Measurements from ENCODE around the gene FIG4. TPM values are rescaled to one million over a fixed set of nuclear protein-coding genes. Genes with fewer than 3 reads are reported as not detected.

FIG4 gene
- total and polyA plus RNA-seq, 2 donors (not counting 1 experiment from before 2014, with no cell fraction given), result 21.1 to 38.3 TPM

- Histone ChIP-seq H3K79me2 (ENCODE audit: control insufficient read depth, insufficient read depth, low read length) (no peaks in the 10 kb centered on the region), H3K9me3 (ENCODE audit: control insufficient read depth, insufficient read depth, low read depth, low read length) (no peaks in the 10 kb centered on the region), H3K4me3 (replicated peaks in 1 of 4; ENCODE audit: control extremely low read depth in 1 of 4, insufficient read depth in 1 of 4, low read depth in 3 of 4, low read length in 4 of 4) (no peak overlapping the region), H3K36me3 (ENCODE audit: control insufficient read depth, insufficient read depth, low read length) (no peaks in the 10 kb centered on the region), H3K27me3 (ENCODE audit: control insufficient read depth, insufficient read depth, low read length) (no peaks in the 10 kb centered on the region), H3K27ac (ENCODE audit: insufficient read depth, low read length) (no peak overlapping the region), H2AFZ (ENCODE audit: low read length) (no peak overlapping the region), H3K4me1 (ENCODE audit: control insufficient read depth, extremely low read depth, insufficient read depth, low read length) (no peaks in the 10 kb centered on the region), H3K9ac (ENCODE audit: insufficient read depth, low read length) (no peak overlapping the region), H4K20me1 (ENCODE audit: control insufficient read depth, extremely low read depth, insufficient read depth, low read length) (no peaks in the 10 kb centered on the region), H3K4me2 (ENCODE audit: extremely low read depth, insufficient read depth, low read length) (no peak overlapping the region)
- no peak for DNase-seq (ENCODE audit: low read depth in 2 of 2)
- TF ChIP-seq EZH2 (IDR thresholded peaks at IDR 0.05; ENCODE audit: low read length, missing control alignments) (no peak), CTCF (conservative IDR thresholded peaks at IDR 0.05 in 1 of 2, IDR thresholded peaks at IDR 0.05 in 1 of 2; ENCODE audit: low read depth in 1 of 2, low read length in 2 of 2) (no peak)
Measured at GRCh38 chr6:109870089-109870410, 179.0 kb downstream of the FIG4 start.

GRCh38 chr6:109872549-109872948 is 181.5 kb downstream of the FIG4 start:
- H3K27ac ChIP-seq (ENCODE audit: insufficient read depth, low read length), result no peak overlapping the region
- H3K9ac ChIP-seq (ENCODE audit: insufficient read depth, low read length), result no peak overlapping the region
- no peak for DNase-seq (ENCODE audit: low read depth in 2 of 2)
- H3K4me3 ChIP-seq (replicated peaks in 1 of 4; ENCODE audit: control extremely low read depth in 1 of 4, insufficient read depth in 1 of 4, low read depth in 3 of 4, low read length in 4 of 4), result no peak overlapping the region
- no peak overlapping the region for H2AFZ ChIP-seq (ENCODE audit: low read length)
- H4K20me1 ChIP-seq (ENCODE audit: control insufficient read depth, extremely low read depth, insufficient read depth, low read length), result no peaks in the 10 kb centered on the region
- no peaks in the 10 kb centered on the region for H3K4me1 ChIP-seq (ENCODE audit: control insufficient read depth, extremely low read depth, insufficient read depth, low read length)
- H3K36me3 ChIP-seq (ENCODE audit: control insufficient read depth, insufficient read depth, low read length), result no peaks in the 10 kb centered on the region
- no peaks in the 10 kb centered on the region for H3K9me3 ChIP-seq (ENCODE audit: control insufficient read depth, insufficient read depth, low read depth, low read length)
- H3K79me2 ChIP-seq (ENCODE audit: control insufficient read depth, insufficient read depth, low read length), result no peaks in the 10 kb centered on the region
- no peak overlapping the region for H3K4me2 ChIP-seq (ENCODE audit: extremely low read depth, insufficient read depth, low read length)
- no peaks in the 10 kb centered on the region for H3K27me3 ChIP-seq (ENCODE audit: control insufficient read depth, insufficient read depth, low read length)
- TF ChIP-seq CTCF (conservative IDR thresholded peaks at IDR 0.05 in 1 of 2, IDR thresholded peaks at IDR 0.05 in 1 of 2; ENCODE audit: low read depth in 1 of 2, low read length in 2 of 2) (no peak), EZH2 (IDR thresholded peaks at IDR 0.05; ENCODE audit: low read length, missing control alignments) (no peak)

- no peaks in the 10 kb centered on the region for H3K4me1 ChIP-seq (ENCODE audit: control insufficient read depth, extremely low read depth, insufficient read depth, low read length)
- no peaks in the 10 kb centered on the region for H4K20me1 ChIP-seq (ENCODE audit: control insufficient read depth, extremely low read depth, insufficient read depth, low read length)
- no peaks in the 10 kb centered on the region for H3K27me3 ChIP-seq (ENCODE audit: control insufficient read depth, insufficient read depth, low read length)
- TF ChIP-seq CTCF (conservative IDR thresholded peaks at IDR 0.05 in 1 of 2, IDR thresholded peaks at IDR 0.05 in 1 of 2; ENCODE audit: low read depth in 1 of 2, low read length in 2 of 2), result no peak
- no peak for TF ChIP-seq EZH2 (IDR thresholded peaks at IDR 0.05; ENCODE audit: low read length, missing control alignments)
- H3K4me3 ChIP-seq (replicated peaks in 1 of 4; ENCODE audit: control extremely low read depth in 1 of 4, insufficient read depth in 1 of 4, low read depth in 3 of 4, low read length in 4 of 4), result no peak overlapping the region
- H3K9ac ChIP-seq (ENCODE audit: insufficient read depth, low read length), result no peak overlapping the region
- no peaks in the 10 kb centered on the region for H3K9me3 ChIP-seq (ENCODE audit: control insufficient read depth, insufficient read depth, low read depth, low read length)
- H3K27ac ChIP-seq (ENCODE audit: insufficient read depth, low read length), result no peak overlapping the region
- no peak overlapping the region for H2AFZ ChIP-seq (ENCODE audit: low read length)
- H3K4me2 ChIP-seq (ENCODE audit: extremely low read depth, insufficient read depth, low read length), result no peak overlapping the region
- H3K36me3 ChIP-seq (ENCODE audit: control insufficient read depth, insufficient read depth, low read length), result no peaks in the 10 kb centered on the region
- DNase-seq (ENCODE audit: low read depth in 2 of 2), result no peak
- H3K79me2 ChIP-seq (ENCODE audit: control insufficient read depth, insufficient read depth, low read length), result no peaks in the 10 kb centered on the region
Measured at GRCh38 chr6:109872968-109873545, 182.0 kb downstream of the FIG4 start.
